ENCODE results near the gene GRIP1. TPM values are rescaled to one million over a fixed set of nuclear protein-coding genes. Genes with fewer than 3 reads are reported as not detected.

The GRIP1 gene
- total RNA-seq, 1 experiment from 2014 or later, result 0.23 TPM

- CTCF ChIA-PET, result no interaction called here
- no peaks in the 10 kb centered on the region for H3K36me3 ChIP-seq (ENCODE audit: control insufficient read depth, insufficient read depth, low read length)
- H3K4me1 ChIP-seq, result no peaks in the 10 kb centered on the region
- Mint-ChIP-seq H3K36me3 (ENCODE audit: insufficient read depth, unreplicated experiment) (no peaks in the 10 kb centered on the region), H3K27ac (ENCODE audit: unreplicated experiment) (no peak overlapping the region), H3K4me3 (ENCODE audit: unreplicated experiment) (no peak overlapping the region), H3K27me3 (ENCODE audit: insufficient read depth, unreplicated experiment) (no peaks in the 10 kb centered on the region), H3K9me3 (ENCODE audit: unreplicated experiment) (no peaks in the 10 kb centered on the region), H3K4me1 (ENCODE audit: low read depth, unreplicated experiment) (peaks cover 4% of the 10 kb centered on the region)
- intact Hi-C loops (cut with micrococcal nuclease; ENCODE audit: unreplicated experiment), result no loop called here
- no TSS peak for BruUV-seq (replicated peaks)
- DNase-seq, result no peak
- no peak for TF ChIP-seq CTCF (IDR thresholded peaks at IDR 0.05; ENCODE audit: insufficient read depth in 1 of 2, low read depth in 1 of 2, low read length in 1 of 2, severe bottlenecking in 1 of 2, unreplicated experiment in 1 of 2)
- no peak overlapping the region for H3K4me3 ChIP-seq (ENCODE audit: low read depth, low read length)
- H3K27me3 ChIP-seq (replicated peaks; ENCODE audit: control insufficient read depth, insufficient read depth, low read length), result no peaks in the 10 kb centered on the region
- H3K9me3 ChIP-seq, result no peaks in the 10 kb centered on the region; the same call in 1 of the 2 replicates
- POLR2A ChIA-PET, result no interaction called here
Observed at GRCh38 chr12:66340131-66340530, 338.7 kb downstream of the GRIP1 start.

- H3K4me3 Mint-ChIP-seq (ENCODE audit: unreplicated experiment), result no peak overlapping the region
Observed at GRCh38 chr12:66337381-66338010, 341.4 kb downstream of the GRIP1 start.

GRCh38 chr12:66335746-66336145, 343.1 kb downstream of the GRIP1 start:
- no peaks in the 10 kb centered on the region for H3K36me3 Mint-ChIP-seq (ENCODE audit: insufficient read depth, unreplicated experiment)
- Histone ChIP-seq H3K27me3 (replicated peaks; ENCODE audit: control insufficient read depth, insufficient read depth, low read length) (no peaks in the 10 kb centered on the region), H3K4me3 (ENCODE audit: low read depth, low read length) (no peak overlapping the region), H3K36me3 (ENCODE audit: control insufficient read depth, insufficient read depth, low read length) (no peaks in the 10 kb centered on the region), H3K4me1 (no peaks in the 10 kb centered on the region), H3K9me3 (no peaks in the 10 kb centered on the region)
- CTCF ChIA-PET, result no interaction called here
- TF ChIP-seq CTCF (IDR thresholded peaks at IDR 0.05; ENCODE audit: insufficient read depth in 1 of 2, low read depth in 1 of 2, low read length in 1 of 2, severe bottlenecking in 1 of 2, unreplicated experiment in 1 of 2), result no peak
- H3K4me1 Mint-ChIP-seq (ENCODE audit: low read depth, unreplicated experiment), result no peaks in the 10 kb centered on the region
- intact Hi-C loops (cut with micrococcal nuclease; ENCODE audit: unreplicated experiment), result no loop called here
- POLR2A ChIA-PET, result no interaction called here
- BruUV-seq (replicated peaks), result no TSS peak
- H3K9me3 Mint-ChIP-seq (ENCODE audit: unreplicated experiment), result no peaks in the 10 kb centered on the region
- no peak overlapping the region for H3K4me3 Mint-ChIP-seq (ENCODE audit: unreplicated experiment)
- H3K27ac Mint-ChIP-seq (ENCODE audit: unreplicated experiment), result no peak overlapping the region
- DNase-seq, result no peak
- no peaks in the 10 kb centered on the region for H3K27me3 Mint-ChIP-seq (ENCODE audit: insufficient read depth, unreplicated experiment)

More at GRCh38 chr12:66337381-66338010, 341.4 kb downstream of the GRIP1 start:
- Histone ChIP-seq H3K4me3 (ENCODE audit: low read depth, low read length) (no peak overlapping the region), H3K4me1 (no peaks in the 10 kb centered on the region), H3K27me3 (replicated peaks; ENCODE audit: control insufficient read depth, insufficient read depth, low read length) (no peaks in the 10 kb centered on the region), H3K36me3 (ENCODE audit: control insufficient read depth, insufficient read depth, low read length) (no peaks in the 10 kb centered on the region), H3K9me3 (no peaks in the 10 kb centered on the region; the same call in 1 of the 2 replicates)
- intact Hi-C loops (cut with micrococcal nuclease; ENCODE audit: unreplicated experiment), result no loop called here
- Mint-ChIP-seq H3K27ac (ENCODE audit: unreplicated experiment) (no peak overlapping the region), H3K4me1 (ENCODE audit: low read depth, unreplicated experiment) (no peaks in the 10 kb centered on the region), H3K36me3 (ENCODE audit: insufficient read depth, unreplicated experiment) (no peaks in the 10 kb centered on the region), H3K9me3 (ENCODE audit: unreplicated experiment) (no peaks in the 10 kb centered on the region), H3K27me3 (ENCODE audit: insufficient read depth, unreplicated experiment) (no peaks in the 10 kb centered on the region)
- BruUV-seq (replicated peaks), result no TSS peak
- ChIA-PET POLR2A (no interaction called here), CTCF (no interaction called here)
- TF ChIP-seq CTCF (IDR thresholded peaks at IDR 0.05; ENCODE audit: insufficient read depth in 1 of 2, low read depth in 1 of 2, low read length in 1 of 2, severe bottlenecking in 1 of 2, unreplicated experiment in 1 of 2), result no peak
- no peak for DNase-seq
